GM18507 (cell line): ENCODE data around the gene CTBP2.
"Not testable (repeated sequence)": the region's sequence is repeated elsewhere in the genome, so short reads cannot be mapped to it uniquely, and the experiment has no call there.

Source experiments
- DNase-seq: peaks from one replicate; pipeline ENCODE4 v3.0.0; 2011; ENCODE audit warnings: low read depth; ENCODE audit not compliant: insufficient read length; ENCODE audit errors: extremely low spot score
- FAIRE-seq: peaks from 2 replicates; lab custom pipeline; 2011; peaks lifted over from hg19 to GRCh38; lab: Jason Lieb, UNC

Gene CTBP2

GRCh38 chr10:125187238-125188194, 27.2 kb upstream of the CTBP2 start:
- no peak for FAIRE-seq
- DNase-seq = no peak

GRCh38 chr10:125186431-125187170, 26.2 kb upstream of the CTBP2 start:
- FAIRE-seq (no peak), DNase-seq (no peak)

GRCh38 chr10:125179107-125179506, 18.7 kb upstream of the CTBP2 start:
- not testable (repeated sequence) for DNase-seq, FAIRE-seq

- FAIRE-seq (no peak), DNase-seq (no peak)
Measured at GRCh38 chr10:125177641-125178640, 17.6 kb upstream of the CTBP2 start.

- no peak for FAIRE-seq
Measured at GRCh38 chr10:125175807-125176206, 15.4 kb upstream of the CTBP2 start.

GRCh38 chr10:125174360-125174759, 14.0 kb upstream of the CTBP2 start:
- DNase-seq = no peak
- no peak for FAIRE-seq

More at GRCh38 chr10:125175807-125176206, 15.4 kb upstream of the CTBP2 start:
- no peak for DNase-seq

- no peak for DNase-seq
- no peak for FAIRE-seq
Measured at GRCh38 chr10:125172694-125173093, 12.3 kb upstream of the CTBP2 start.

GRCh38 chr10:125171402-125172306, 11.3 kb upstream of the CTBP2 start:
- FAIRE-seq (no peak), DNase-seq (no peak)

- no peak for FAIRE-seq
- no peak for DNase-seq
Measured at GRCh38 chr10:125169915-125170314, 9.6 kb upstream of the CTBP2 start.

GRCh38 chr10:125169279-125169678, 8.9 kb upstream of the CTBP2 start:
- DNase-seq (no peak), FAIRE-seq (no peak)

- no peak for FAIRE-seq
- DNase-seq = no peak
Measured at GRCh38 chr10:125166658-125167057, 6.3 kb upstream of the CTBP2 start.

- DNase-seq (no peak), FAIRE-seq (no peak)
Measured at GRCh38 chr10:125165584-125166573, 5.5 kb upstream of the CTBP2 start.

GRCh38 chr10:125164421-125164820, 4.1 kb upstream of the CTBP2 start:
- FAIRE-seq (no peak), DNase-seq (no peak)

- DNase-seq (no peak), FAIRE-seq (no peak)
Measured at GRCh38 chr10:125163803-125164202, 3.4 kb upstream of the CTBP2 start.

GRCh38 chr10:125163312-125163711, 2.9 kb upstream of the CTBP2 start:
- FAIRE-seq, DNase-seq: not testable (repeated sequence)

GRCh38 chr10:125162120-125162931, 2.0 kb upstream of the CTBP2 start:
- DNase-seq = no peak
- FAIRE-seq = no peak
